WI38 (cell line): ENCODE data around the gene MAN1A2.
"Not testable (repeated sequence)": the region's sequence is repeated elsewhere in the genome, so short reads cannot be mapped to it uniquely, and the experiment has no call there.

Experiments
- H3K4me3 ChIP-seq: 2 replicates; pipeline ENCODE4 v1.5.1; 2011; ENCODE audit warnings: low read depth, mild to moderate bottlenecking, control low read depth, low read length
- TF ChIP-seq, protein P1 (sequence below): IDR thresholded peaks from 2 replicates; pipeline ENCODE4 v1.5.1; 2012; ENCODE audit warnings: low read depth, mild to moderate bottlenecking, control low read depth, low read length

MAN1A2 gene

DNA sequence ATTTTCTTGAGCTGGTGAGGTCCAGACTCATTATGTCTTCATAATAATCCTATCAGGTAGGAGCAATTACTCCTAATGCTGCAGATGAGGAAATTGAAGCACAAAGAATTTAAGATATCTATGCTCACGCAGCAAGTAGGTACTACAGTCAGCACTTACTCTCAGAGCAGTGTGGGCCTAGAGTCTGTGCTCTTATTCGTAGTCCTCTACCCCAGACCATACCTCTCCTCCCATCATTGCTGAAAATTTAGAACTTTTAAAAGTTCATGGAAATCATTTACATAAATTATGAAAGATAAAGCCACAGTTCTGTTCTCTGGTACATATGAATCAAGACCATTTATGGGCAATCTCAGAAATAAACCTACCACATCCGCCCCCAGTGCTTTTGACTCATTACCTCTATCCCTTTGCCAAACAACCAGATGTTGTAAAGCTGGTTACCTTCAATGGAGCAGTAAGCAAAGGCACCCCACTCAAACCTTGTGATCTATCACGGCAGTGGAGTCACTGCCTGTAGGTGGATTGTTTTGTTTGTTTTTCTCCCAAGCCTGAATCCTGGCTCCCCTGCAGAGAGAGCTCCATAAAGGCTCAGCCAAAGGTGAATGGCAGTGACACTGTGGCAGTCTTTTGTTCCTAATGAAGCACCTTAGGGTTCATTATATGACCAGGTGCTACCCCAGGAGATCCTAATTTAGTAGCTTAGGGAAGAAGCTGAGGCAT is 20.9 kb upstream of the MAN1A2 start:
- no peak overlapping the region for H3K4me3 ChIP-seq
- TF ChIP-seq, protein P1, sequence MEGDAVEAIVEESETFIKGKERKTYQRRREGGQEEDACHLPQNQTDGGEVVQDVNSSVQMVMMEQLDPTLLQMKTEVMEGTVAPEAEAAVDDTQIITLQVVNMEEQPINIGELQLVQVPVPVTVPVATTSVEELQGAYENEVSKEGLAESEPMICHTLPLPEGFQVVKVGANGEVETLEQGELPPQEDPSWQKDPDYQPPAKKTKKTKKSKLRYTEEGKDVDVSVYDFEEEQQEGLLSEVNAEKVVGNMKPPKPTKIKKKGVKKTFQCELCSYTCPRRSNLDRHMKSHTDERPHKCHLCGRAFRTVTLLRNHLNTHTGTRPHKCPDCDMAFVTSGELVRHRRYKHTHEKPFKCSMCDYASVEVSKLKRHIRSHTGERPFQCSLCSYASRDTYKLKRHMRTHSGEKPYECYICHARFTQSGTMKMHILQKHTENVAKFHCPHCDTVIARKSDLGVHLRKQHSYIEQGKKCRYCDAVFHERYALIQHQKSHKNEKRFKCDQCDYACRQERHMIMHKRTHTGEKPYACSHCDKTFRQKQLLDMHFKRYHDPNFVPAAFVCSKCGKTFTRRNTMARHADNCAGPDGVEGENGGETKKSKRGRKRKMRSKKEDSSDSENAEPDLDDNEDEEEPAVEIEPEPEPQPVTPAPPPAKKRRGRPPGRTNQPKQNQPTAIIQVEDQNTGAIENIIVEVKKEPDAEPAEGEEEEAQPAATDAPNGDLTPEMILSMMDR, result no peak

DNA sequence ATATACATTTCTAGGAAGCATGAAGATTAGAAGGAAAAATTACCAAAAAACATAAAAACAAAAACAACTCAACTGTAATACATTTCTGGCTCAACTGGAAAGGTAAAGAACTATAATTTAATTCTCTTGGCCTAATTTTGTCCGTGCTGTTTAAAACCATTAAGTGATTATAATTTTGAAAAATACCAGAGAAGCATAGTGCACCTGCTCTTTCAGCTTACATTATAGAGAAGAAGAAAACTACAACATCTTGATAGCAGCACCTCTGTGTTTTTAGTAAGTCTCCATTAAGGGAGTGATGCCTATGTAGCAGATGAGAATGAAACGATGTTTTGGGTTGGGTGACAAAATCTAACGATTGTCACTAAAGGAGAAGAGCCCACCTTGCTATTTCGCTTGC is 19.3 kb upstream of the MAN1A2 start:
- TF ChIP-seq, protein P1, result no peak
- no peak overlapping the region for H3K4me3 ChIP-seq

DNA sequence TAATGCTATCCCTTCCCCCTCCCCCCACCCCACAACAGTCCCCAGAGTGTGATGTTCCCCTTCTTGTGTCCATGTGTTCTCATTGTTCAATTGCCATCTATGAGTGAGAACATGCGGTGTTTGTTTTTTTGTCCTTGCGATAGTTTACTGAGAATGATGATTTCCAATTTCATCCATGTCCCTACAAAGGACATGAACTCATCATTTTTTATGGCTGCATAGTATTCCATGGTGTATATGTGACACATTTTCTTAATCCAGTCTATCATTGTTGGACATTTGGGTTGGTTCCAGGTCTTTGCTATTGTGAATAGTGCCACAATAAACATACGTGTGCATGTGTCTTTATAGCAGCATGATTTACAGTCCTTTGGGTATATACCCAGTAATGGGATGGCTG is 14.6 kb upstream of the MAN1A2 start:
- not testable (repeated sequence) for H3K4me3 ChIP-seq

DNA sequence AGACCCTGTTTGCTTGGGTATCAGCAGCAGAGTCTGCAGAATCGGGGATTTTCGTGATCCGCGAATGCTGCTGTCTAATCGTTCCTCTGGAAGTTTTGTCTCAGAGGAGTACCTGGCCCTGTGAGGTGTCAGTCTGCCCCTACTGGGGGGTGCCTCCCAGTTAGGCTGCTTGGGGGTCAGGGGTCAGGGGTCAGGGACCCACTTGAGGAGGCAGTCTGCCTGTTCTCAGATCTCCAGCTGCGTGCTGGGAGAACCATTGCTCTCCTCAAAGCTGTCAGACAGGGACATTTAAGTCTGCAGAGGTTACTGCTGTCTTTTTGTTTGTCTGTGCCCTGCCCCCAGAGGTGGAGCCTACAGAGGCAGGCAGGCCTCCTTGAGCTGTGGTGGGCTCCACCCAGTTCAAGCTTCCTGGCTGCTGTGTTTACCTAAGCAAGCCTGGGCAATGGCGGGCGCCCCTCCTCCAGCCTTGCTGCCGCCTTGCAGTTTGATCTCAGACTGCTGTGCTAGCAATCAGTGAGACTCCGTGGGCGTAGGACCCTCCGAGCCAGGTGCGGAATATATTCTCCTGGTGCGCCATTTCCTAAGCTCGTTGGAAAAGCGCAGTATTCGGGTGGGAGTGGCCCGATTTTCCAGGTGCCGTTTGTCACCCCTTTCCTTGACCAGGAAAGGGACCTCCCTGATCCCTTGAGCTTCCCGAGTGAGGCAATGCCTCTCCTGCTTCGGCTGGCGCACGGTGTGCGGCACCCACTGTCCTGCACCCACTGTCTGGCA is 9.2 kb upstream of the MAN1A2 start:
- not testable (repeated sequence) for H3K4me3 ChIP-seq

DNA sequence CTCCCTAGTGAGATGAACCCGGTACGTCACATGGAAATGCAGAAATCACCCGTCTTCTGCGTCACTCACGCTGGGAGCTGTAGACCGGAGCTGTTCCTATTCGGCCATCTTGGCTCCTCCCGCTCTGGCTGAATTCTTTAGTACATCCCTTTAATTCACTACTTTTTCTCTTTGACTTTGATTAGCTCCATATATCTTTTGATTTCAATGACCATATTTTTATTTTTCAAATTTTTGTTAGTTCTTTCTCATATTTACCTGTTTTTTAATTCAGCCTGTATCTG is 8.7 kb upstream of the MAN1A2 start:
- H3K4me3 ChIP-seq, result not testable (repeated sequence)

DNA sequence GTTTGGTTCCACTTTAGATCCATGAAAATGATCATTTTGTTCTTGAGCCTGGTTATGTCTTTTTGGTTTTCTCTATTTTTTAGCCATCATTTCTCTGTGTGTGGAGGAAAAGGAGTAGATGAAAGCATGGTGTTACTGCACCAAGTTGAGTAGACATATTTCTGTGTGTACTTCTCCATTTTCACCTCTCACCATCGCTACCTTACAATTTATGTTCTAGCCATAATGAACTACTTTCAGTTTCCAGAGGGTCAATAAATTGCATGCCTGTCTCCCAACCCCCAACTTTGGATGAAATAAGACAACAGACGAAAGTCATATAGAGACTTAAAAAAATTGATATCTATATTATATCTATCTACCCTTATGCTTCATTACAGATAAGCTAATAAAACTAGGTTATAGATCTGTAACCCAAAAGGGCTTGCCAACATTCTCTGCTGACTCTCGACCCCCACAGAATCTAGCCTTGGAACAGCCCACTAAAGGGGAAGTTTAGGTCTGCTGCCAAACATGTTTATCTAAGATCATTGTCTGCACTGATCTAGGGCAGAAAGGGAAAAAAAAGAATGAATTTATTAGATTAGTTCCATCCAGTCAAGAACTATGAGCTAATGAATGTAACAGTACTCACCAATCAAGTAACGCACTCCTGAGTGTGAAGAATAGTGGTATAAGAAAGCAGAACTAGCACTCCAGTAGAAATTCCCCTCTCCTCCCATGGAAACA is 7.5 kb upstream of the MAN1A2 start:
- H3K4me3 ChIP-seq, result no peak overlapping the region
- TF ChIP-seq, protein P1, result no peak

DNA sequence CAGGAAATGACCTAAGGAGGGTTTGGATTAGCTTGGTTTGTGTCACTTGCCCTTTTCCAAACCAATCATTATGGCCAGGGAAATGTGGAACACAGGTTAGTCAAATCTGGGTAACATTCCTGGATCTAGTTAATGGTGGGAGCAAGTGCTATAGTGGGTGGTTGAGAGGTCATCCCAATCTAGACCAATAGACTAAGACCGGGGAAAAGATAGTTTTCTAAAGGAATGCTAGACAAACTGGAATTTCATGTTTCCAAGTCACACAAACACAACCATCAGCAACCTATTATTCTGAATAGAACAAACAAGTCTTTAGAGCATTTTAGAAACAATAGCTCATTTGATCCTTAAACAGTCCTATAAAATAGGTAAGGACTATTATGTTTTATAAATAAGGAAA is 4.3 kb upstream of the MAN1A2 start:
- no peak overlapping the region for H3K4me3 ChIP-seq
- TF ChIP-seq, protein P1, result no peak

DNA sequence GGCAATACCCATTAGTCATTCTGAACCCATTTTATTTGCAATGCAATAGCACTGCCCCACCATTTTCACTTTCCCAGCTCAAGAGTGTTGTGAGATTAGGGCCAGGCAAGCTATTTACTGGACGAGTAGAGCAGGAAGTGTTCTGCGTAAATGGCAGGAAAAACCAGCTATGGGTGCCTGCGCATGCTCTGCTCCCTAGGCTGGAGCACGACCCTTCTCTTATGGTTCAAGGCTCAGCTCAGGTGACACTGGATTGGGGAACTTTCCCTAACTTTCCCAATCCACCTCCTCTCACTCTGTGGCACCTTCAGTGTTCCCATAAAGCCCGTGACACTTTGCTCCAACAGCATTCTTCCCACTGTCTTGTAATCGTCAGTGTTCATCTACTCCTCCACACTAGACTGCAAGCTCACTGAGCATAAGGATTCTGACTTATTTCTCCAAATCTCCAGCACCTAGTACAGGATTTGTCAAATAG is 3.6 kb upstream of the MAN1A2 start:
- no peak overlapping the region for H3K4me3 ChIP-seq
- TF ChIP-seq, protein P1, result no peak

DNA sequence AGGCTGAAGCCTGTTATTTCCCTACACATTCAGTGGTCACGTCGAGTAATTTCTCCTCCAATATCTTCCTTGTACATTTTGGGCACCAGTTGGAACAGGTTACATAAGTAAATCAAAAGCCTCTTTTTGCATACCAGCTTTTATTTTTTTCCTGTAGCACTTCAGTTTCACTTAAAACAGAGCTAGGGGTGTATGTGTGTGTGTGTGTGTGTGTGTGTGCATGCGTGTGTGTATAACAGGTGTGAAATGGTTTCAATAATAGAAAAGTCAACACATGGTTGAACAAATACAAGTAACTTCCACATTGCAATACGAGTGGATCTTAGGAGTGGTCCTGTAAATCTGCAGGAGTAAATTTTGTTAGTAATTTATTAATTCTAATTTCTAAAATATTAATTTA is 3.0 kb upstream of the MAN1A2 start:
- no peak overlapping the region for H3K4me3 ChIP-seq

More for the DNA sequence above, 3.0 kb upstream of the MAN1A2 start:
- TF ChIP-seq, protein P1, result no peak
